H9 (cell line): ENCODE data around the gene TP73. TPM values are rescaled to one million over a fixed set of nuclear protein-coding genes. Genes with fewer than 3 reads are reported as not detected.

Experiments used
- DNase-seq: peaks from one replicate; pipeline ENCODE4 v3.0.0-alpha.2; 2017
- H2AFZ ChIP-seq: one replicate; pipeline ENCODE4 v1.6.1; 2013; ENCODE audit warnings: mild to moderate bottlenecking, low read length, control low read depth, moderate library complexity
- H2AK5ac ChIP-seq: 2 replicates; pipeline ENCODE4 v1.6.1; 2013; ENCODE audit warnings: low read length, control low read depth, mixed read lengths; ENCODE audit not compliant: insufficient read length
- H2BK120ac ChIP-seq: one replicate; pipeline ENCODE4 v1.6.1; 2013; ENCODE audit warnings: low read depth, mild to moderate bottlenecking, low read length, control low read depth, inconsistent platforms; ENCODE audit not compliant: poor library complexity, severe bottlenecking
- H2BK12ac ChIP-seq: 2 replicates; pipeline ENCODE4 v1.6.1; 2013; ENCODE audit warnings: low read length, control low read depth, mixed read lengths, low read depth; ENCODE audit not compliant: insufficient read length
- H2BK15ac ChIP-seq: 2 replicates; pipeline ENCODE4 v1.6.1; 2013; ENCODE audit warnings: low read depth, low read length, control low read depth
- H2BK20ac ChIP-seq: one replicate; pipeline ENCODE4 v1.6.1; 2013; ENCODE audit warnings: low read depth, mild to moderate bottlenecking, low read length, control low read depth, inconsistent platforms; ENCODE audit not compliant: poor library complexity, severe bottlenecking
- H2BK5ac ChIP-seq: 2 replicates; pipeline ENCODE4 v1.6.1; 2013; ENCODE audit warnings: low read length, control low read depth, mixed read lengths; ENCODE audit not compliant: insufficient read length
- H3K14ac ChIP-seq: 2 replicates; pipeline ENCODE4 v1.6.1; 2013; ENCODE audit warnings: low read length, control low read depth; ENCODE audit not compliant: insufficient read depth
- H3K18ac ChIP-seq: 2 replicates; pipeline ENCODE4 v1.6.1; 2013; ENCODE audit warnings: low read depth, mild to moderate bottlenecking, mixed read lengths, low read length, control low read depth; ENCODE audit not compliant: insufficient read length
- H3K23ac ChIP-seq: 2 replicates; pipeline ENCODE4 v1.6.1; 2013; ENCODE audit warnings: low read length, control low read depth, mixed read lengths, low read depth; ENCODE audit not compliant: insufficient read length
- H3K23me2 ChIP-seq: 2 replicates; pipeline ENCODE4 v1.6.1; 2013; ENCODE audit warnings: low read depth, mild to moderate bottlenecking, mixed read lengths, low read length, control low read depth; ENCODE audit not compliant: insufficient read length, poor library complexity, severe bottlenecking
- H3K27ac ChIP-seq: 2 replicates; pipeline ENCODE4 v1.5.1; 2013; ENCODE audit warnings: low read length, control low read depth, mixed read lengths, low read depth; ENCODE audit not compliant: insufficient read length
- H3K27me3 ChIP-seq: 2 replicates; pipeline ENCODE4 v1.6.1; 2013; ENCODE audit warnings: low read length, control low read depth, inconsistent platforms; ENCODE audit not compliant: insufficient read depth
- H3K4ac ChIP-seq: 2 replicates; pipeline ENCODE4 v1.6.1; 2013; ENCODE audit warnings: low read depth, mild to moderate bottlenecking, control low read depth, inconsistent platforms, low read length, moderate library complexity
- H3K4me1 ChIP-seq: 2 replicates; pipeline ENCODE4 v1.6.1; 2013; ENCODE audit warnings: low read length, control low read depth, inconsistent platforms; ENCODE audit not compliant: insufficient read depth
- H3K4me2 ChIP-seq: 2 replicates; pipeline ENCODE4 v1.6.1; 2013; ENCODE audit warnings: low read length, control low read depth, mixed read lengths; ENCODE audit not compliant: insufficient read length, insufficient read depth
- H3K56ac ChIP-seq: 2 replicates; pipeline ENCODE4 v1.6.1; 2013; ENCODE audit warnings: low read depth, mild to moderate bottlenecking, mixed read lengths, low read length, control low read depth; ENCODE audit not compliant: insufficient read length
- H3K79me1 ChIP-seq: 2 replicates; pipeline ENCODE4 v1.6.1; 2013; ENCODE audit warnings: low read depth, mild to moderate bottlenecking, moderate library complexity, low read length, control low read depth, inconsistent platforms; ENCODE audit not compliant: insufficient read depth, poor library complexity, severe bottlenecking
- H3K79me2 ChIP-seq: 2 replicates; pipeline ENCODE4 v1.6.1; 2013; ENCODE audit warnings: low read length, control low read depth, inconsistent platforms; ENCODE audit not compliant: insufficient read depth
- H3K9ac ChIP-seq: 2 replicates; pipeline ENCODE4 v1.6.1; 2013; ENCODE audit warnings: low read length, control low read depth, mixed read lengths; ENCODE audit not compliant: insufficient read length; ENCODE audit errors: extremely low read depth
- H3K9me3 ChIP-seq: one replicate; pipeline ENCODE4 v1.6.1; 2013; ENCODE audit warnings: low read depth, low read length, inconsistent platforms; ENCODE audit not compliant: control insufficient read depth
- H3T11ph ChIP-seq: one replicate; pipeline ENCODE4 v1.6.1; 2013; ENCODE audit warnings: mild to moderate bottlenecking, low read length, control low read depth, inconsistent platforms
- H4K20me1 ChIP-seq: one replicate; pipeline ENCODE4 v1.6.1; 2013; ENCODE audit not compliant: control insufficient read depth, insufficient read length, insufficient read depth
- H4K5ac ChIP-seq: 2 replicates; pipeline ENCODE4 v1.6.1; 2013; ENCODE audit warnings: low read depth, mild to moderate bottlenecking, mixed read lengths, low read length, control low read depth; ENCODE audit not compliant: insufficient read length
- H4K8ac ChIP-seq: replicated peaks from 2 replicates; pipeline ENCODE4 v1.6.1; 2013; ENCODE audit warnings: low read length, control low read depth, mixed read lengths, low read depth; ENCODE audit not compliant: insufficient read length
- H4K91ac ChIP-seq: 2 replicates; pipeline ENCODE4 v1.6.1; 2013; ENCODE audit warnings: low read depth, mild to moderate bottlenecking, moderate library complexity, mixed read lengths, low read length, control low read depth; ENCODE audit not compliant: insufficient read length
- H3K27ac Mint-ChIP-seq, 3 experiments: 2 replicates in 2 of 3; 3 replicates in 1 of 3; pipeline ENCODE4 v1.8.0; 2020 to 2021; ENCODE audit warnings: mixed read lengths in 3 of 3, mild to moderate bottlenecking in 1 of 3, moderate library complexity in 1 of 3
- H3K27me3 Mint-ChIP-seq: 2 replicates; pipeline ENCODE4 v1.8.0; 2021; ENCODE audit warnings: low read depth, mild to moderate bottlenecking, moderate library complexity, mixed read lengths
- H3K36me3 Mint-ChIP-seq, 3 experiments: 2 replicates in 2 of 3; 3 replicates in 1 of 3; pipeline ENCODE4 v1.8.0; 2020 to 2021; ENCODE audit warnings: low read depth in 3 of 3, mixed read lengths in 3 of 3; ENCODE audit not compliant: insufficient read depth in 1 of 3
- H3K4me1 Mint-ChIP-seq, 2 experiments: 2 replicates each; pipeline ENCODE4 v1.8.0; 2020; ENCODE audit warnings: mixed read lengths in 2 of 2
- H3K4me3 Mint-ChIP-seq, 2 experiments: 2 replicates in 1 of 2; 3 replicates in 1 of 2; pipeline ENCODE4 v1.8.0; 2020 to 2021; ENCODE audit warnings: mild to moderate bottlenecking in 2 of 2, mixed read lengths in 2 of 2, moderate library complexity in 1 of 2
- H3K9me3 Mint-ChIP-seq, 2 experiments: 2 replicates in 1 of 2; 3 replicates in 1 of 2; pipeline ENCODE4 v1.8.0; 2020; ENCODE audit warnings: mild to moderate bottlenecking in 2 of 2, mixed read lengths in 2 of 2, moderate library complexity in 1 of 2
- CTCF ChIP-seq: fragments of 200-600 bp; sonication (generic); conservative IDR thresholded peaks from 3 replicates; pipeline ENCODE4 v1.8.0; 2021; ENCODE audit warnings: antibody characterized with exemption, mild to moderate bottlenecking
- WGBS: extraction: QIAGEN DNeasy Blood & Tissue Kit; methylation state at CpG from one replicate; pipeline ENCODE4 v1.1.7; 2013; ENCODE audit warnings: missing lambda C conversion rate, low lambda C conversion rate, mixed read lengths; ENCODE audit not compliant: insufficient read length; ENCODE audit errors: extremely low coverage; 5-methylcytosine and 5-hydroxymethylcytosine counted together
- total RNA-seq: library from RNA; stranded (reverse); gene quantifications from 2 replicates; pipeline ENCODE4 v1.2.1, GENCODE V29; 2021

The TP73 gene
- total RNA-seq, 1 experiment from 2014 or later = 4.7 TPM

DNA sequence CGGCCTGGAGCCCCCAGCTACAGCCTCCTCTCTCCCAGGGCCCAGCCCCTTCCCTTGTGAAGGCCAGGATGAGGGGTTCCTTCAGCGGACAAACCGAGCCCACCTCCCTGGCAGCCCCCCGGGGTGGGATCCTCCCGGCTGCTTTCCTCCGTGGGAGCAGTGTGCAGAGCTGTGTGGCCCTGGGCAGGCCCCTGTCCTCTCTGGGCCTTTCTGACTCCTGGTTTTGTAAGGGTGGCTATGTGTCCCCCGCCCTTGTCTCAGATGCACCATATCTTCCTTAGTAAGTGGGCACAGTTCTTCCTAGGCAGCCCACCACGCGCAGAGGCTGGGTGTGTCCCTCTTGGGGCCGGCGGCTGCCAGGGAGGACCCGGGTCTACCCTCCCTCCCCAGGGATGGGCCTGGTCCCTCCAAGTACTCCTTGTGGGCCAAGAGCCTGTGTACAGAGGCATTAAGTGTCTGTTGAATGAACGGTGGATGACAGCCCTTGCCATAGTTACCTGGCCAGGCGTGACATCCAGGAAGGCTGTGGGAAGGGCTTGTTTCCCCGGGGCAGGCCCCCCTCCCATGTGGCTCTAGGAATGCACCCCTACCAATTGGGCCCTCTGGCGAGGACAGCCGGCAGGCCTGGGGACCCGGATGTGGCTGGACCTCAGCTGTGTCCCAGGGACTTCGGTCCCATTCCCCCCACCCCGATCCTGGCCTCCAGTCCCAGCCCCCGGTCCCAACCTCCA, 124.1 kb downstream of the TP73 start:
- no peak overlapping the region for H3K27ac ChIP-seq
- no peak for TF ChIP-seq CTCF
- H2BK15ac ChIP-seq = no peak overlapping the region
- H3K9ac ChIP-seq = no peak overlapping the region
- no peak overlapping the region for H3K56ac ChIP-seq
- WGBS = no CpG with 5 or more reads among the region's 21 CpGs
- no peak overlapping the region for H2AFZ ChIP-seq
- H3T11ph ChIP-seq = no peak overlapping the region
- no peak overlapping the region for H3K4ac ChIP-seq
- H3K23me2 ChIP-seq = peaks cover 11% of the 10 kb centered on the region
- H3K4me1 Mint-ChIP-seq = peaks cover 10 to 23% of the 10 kb centered on the region in 2 experiments
- no peaks in the 10 kb centered on the region; the same call in 1 of the 2 replicates for H3K4me1 ChIP-seq
- peaks cover 5% of the 10 kb centered on the region for H3K27me3 Mint-ChIP-seq
- no peak for DNase-seq
- no peak overlapping the region for H2BK20ac ChIP-seq
- no peak overlapping the region for H4K5ac ChIP-seq
- no peak overlapping the region for H4K8ac ChIP-seq
- no peak overlapping the region for H2BK12ac ChIP-seq
- no peak overlapping the region for H3K18ac ChIP-seq
- H3K4me2 ChIP-seq = no peak overlapping the region
- no peaks in the 10 kb centered on the region for H4K20me1 ChIP-seq
- H3K4me3 Mint-ChIP-seq = peak overlapping the region in 1 of 2 experiments; percentile 42; a peak in 1 of 5 replicates
- H2AK5ac ChIP-seq = no peak overlapping the region
- H3K79me1 ChIP-seq = no peaks in the 10 kb centered on the region
- H2BK5ac ChIP-seq = no peak overlapping the region
- no peak overlapping the region; a peak in 1 of 7 replicates for H3K27ac Mint-ChIP-seq
- no peaks in the 10 kb centered on the region for H3K9me3 Mint-ChIP-seq
- peaks cover 19 to 25% (median 24%) of the 10 kb centered on the region in 3 experiments for H3K36me3 Mint-ChIP-seq
- H3K23ac ChIP-seq = no peak overlapping the region
- H3K79me2 ChIP-seq = no peaks in the 10 kb centered on the region
- H4K91ac ChIP-seq = no peak overlapping the region
- H3K27me3 ChIP-seq = no peaks in the 10 kb centered on the region
- H2BK120ac ChIP-seq = no peak overlapping the region
- H3K14ac ChIP-seq = no peak overlapping the region; the same call in 1 of the 2 replicates
- no peaks in the 10 kb centered on the region for H3K9me3 ChIP-seq
